D721Med (cell line): ENCODE data around the gene R3HCC1L.

Experiments
- DNase-seq: peaks from one replicate; pipeline ENCODE4 v3.0.0; 2011; ENCODE audit warnings: low spot score; ENCODE audit not compliant: insufficient read length
- FAIRE-seq: peaks from 2 replicates; lab custom pipeline; 2011; peaks lifted over from hg19 to GRCh38; lab: Jason Lieb, UNC
- CTCF ChIP-seq: IDR thresholded peaks from 2 replicates; pipeline ENCODE4 v1.5.1; 2012; ENCODE audit warnings: mild to moderate bottlenecking, control low read depth; ENCODE audit not compliant: insufficient read depth; ENCODE audit errors: missing control alignments

Gene R3HCC1L

GRCh38 chr10:98273057-98273850 is 138.8 kb downstream of the R3HCC1L start:
- no peak for TF ChIP-seq CTCF
- FAIRE-seq: no peak
- no peak for DNase-seq

GRCh38 chr10:98274562-98274961 is 140.1 kb downstream of the R3HCC1L start:
- no peak for TF ChIP-seq CTCF
- FAIRE-seq (no peak), DNase-seq (no peak)

- no peak for FAIRE-seq
- DNase-seq: no peak
- TF ChIP-seq CTCF: no peak
Measured at GRCh38 chr10:98276311-98276710, 141.9 kb downstream of the R3HCC1L start.

GRCh38 chr10:98285416-98285815 is 151.0 kb downstream of the R3HCC1L start:
- no peak for TF ChIP-seq CTCF
- FAIRE-seq (no peak), DNase-seq (no peak)

GRCh38 chr10:98286419-98286818 is 152.0 kb downstream of the R3HCC1L start:
- DNase-seq (no peak), FAIRE-seq (no peak)
- TF ChIP-seq CTCF: no peak

GRCh38 chr10:98287321-98287720 is 152.9 kb downstream of the R3HCC1L start:
- DNase-seq (no peak), FAIRE-seq (no peak)
- no peak for TF ChIP-seq CTCF

GRCh38 chr10:98289802-98290209 is 155.3 kb downstream of the R3HCC1L start:
- FAIRE-seq (no peak), DNase-seq (no peak)
- no peak for TF ChIP-seq CTCF
